Measurements from ENCODE around the gene LTBR. TPM values are rescaled to one million over a fixed set of nuclear protein-coding genes. Genes with fewer than 3 reads are reported as not detected.

The LTBR gene
- total and polyA plus RNA-seq, 2 of the 4 experiments (the other 2 are of a cell fraction), result 19.7 to 62.5 TPM

DNA sequence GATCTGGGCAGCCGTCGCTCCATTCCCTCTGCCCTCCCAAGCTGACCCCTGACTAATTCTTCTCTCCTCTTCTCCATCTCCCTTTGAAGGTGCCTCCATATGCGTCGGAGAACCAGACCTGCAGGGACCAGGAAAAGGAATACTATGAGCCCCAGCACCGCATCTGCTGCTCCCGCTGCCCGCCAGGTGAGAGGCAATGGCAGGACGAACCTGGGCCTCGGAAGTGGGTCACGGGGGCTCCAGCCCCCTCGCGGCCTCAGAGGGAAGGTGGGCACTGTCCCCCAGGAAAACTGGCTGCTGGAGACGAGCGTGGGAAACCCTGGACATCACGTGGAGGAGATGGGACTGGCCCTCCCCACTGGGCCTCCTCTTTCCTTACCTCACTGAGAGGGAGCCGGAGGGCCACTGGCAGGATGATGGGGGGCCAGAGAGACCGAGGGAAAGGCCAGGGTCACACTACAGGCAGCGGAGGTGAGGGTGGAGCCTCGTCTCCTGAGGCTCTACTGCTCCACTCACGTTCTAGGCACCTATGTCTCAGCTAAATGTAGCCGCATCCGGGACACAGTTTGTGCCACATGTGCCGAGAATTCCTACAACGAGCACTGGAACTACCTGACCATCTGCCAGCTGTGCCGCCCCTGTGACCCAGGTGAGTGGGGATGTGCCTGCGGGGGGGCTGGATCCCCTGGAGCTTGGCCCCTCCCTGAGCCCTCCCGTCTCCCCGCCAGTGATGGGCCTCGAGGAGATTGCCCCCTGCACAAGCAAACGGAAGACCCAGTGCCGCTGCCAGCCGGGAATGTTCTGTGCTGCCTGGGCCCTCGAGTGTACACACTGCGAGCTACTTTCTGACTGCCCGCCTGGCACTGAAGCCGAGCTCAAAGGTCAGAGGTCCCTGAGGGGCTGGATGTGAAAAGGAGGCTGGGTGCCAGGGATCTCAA lies 806 bp downstream of the LTBR start:
- Histone ChIP-seq H2BK120ac (ENCODE audit: low read depth, low read length) (peak overlapping the region; percentile 90), H3K79me1 (ENCODE audit: low read depth in 1 of 2, low read length in 2 of 2) (peaks cover 27 to 56% of the 10 kb centered on the region in 2 experiments; a peak in 3 of 4 replicates), H3K9me3 (ENCODE audit: control insufficient read depth, insufficient read depth, low read length) (no peaks in the 10 kb centered on the region), H4K91ac (ENCODE audit: insufficient read depth, low read depth, low read length) (peak overlapping the region; percentile 96), H3K36me3 (ENCODE audit: control insufficient read depth, insufficient read depth, low read length) (peaks cover 33% of the 10 kb centered on the region), H2AFZ (replicated peaks; ENCODE audit: low read length, poor library complexity) (peak overlapping the region; percentile 97), H2BK15ac (ENCODE audit: low read depth, low read length) (peak overlapping the region; percentile 4; the same call in 1 of the 3 replicates), H4K20me1 (ENCODE audit: insufficient read depth, low read length) (peaks cover 7% of the 10 kb centered on the region; the same call in 1 of the 2 replicates), H3K18ac (ENCODE audit: low read depth, low read length) (peak overlapping the region; percentile 62), H2AK9ac (replicated peaks; ENCODE audit: low read depth, low read length, poor library complexity) (peak overlapping the region; percentile 100), H3K4me1 (ENCODE audit: control insufficient read depth, insufficient read depth, low read length) (peaks cover 20% of the 10 kb centered on the region), H3K4me2 (ENCODE audit: low read depth, low read length) (peak overlapping the region; percentile 95), H3K23ac (ENCODE audit: low read depth, low read length) (peak overlapping the region; percentile 94), H3K56ac (ENCODE audit: extremely low read depth, insufficient read depth, low read length) (peak overlapping the region; percentile 74; the same call in 1 of the 2 replicates), H3K27ac (ENCODE audit: insufficient read depth, low read length) (peak overlapping the region; percentile 94), H3K4me3 (ENCODE audit: insufficient read depth, low read depth, low read length) (peak overlapping the region; percentile 69), H3K4ac (ENCODE audit: low read depth, low read length) (peak overlapping the region; percentile 97), H3K27me3 (ENCODE audit: control insufficient read depth, insufficient read depth, low read length) (no peaks in the 10 kb centered on the region), H3K14ac (replicated peaks; ENCODE audit: low read depth, low read length) (peak overlapping the region; percentile 99), H2BK5ac (ENCODE audit: low read depth, low read length, poor library complexity, severe bottlenecking) (peak overlapping the region; percentile 94), H2AK5ac (ENCODE audit: low read depth, low read length) (peak overlapping the region; percentile 100), H3K9ac (ENCODE audit: low read depth, low read length) (peak overlapping the region; percentile 92), H3K9me1 (ENCODE audit: insufficient read depth, low read length) (peaks cover 36% of the 10 kb centered on the region), H2BK20ac (ENCODE audit: low read depth, low read length) (peak overlapping the region; percentile 8; the same call in 1 of the 2 replicates), H4K5ac (ENCODE audit: low read depth, low read length) (peak overlapping the region; percentile 82), H4K8ac (ENCODE audit: low read depth in 2 of 2, low read length in 2 of 2) (peak overlapping the region; percentile 95 to 96)
- in situ Hi-C loops (cut with MboI; ENCODE audit: low sequenced_read_pairs), result no loop called here
- dilution Hi-C loops (cut with HindIII; ENCODE audit: low sequenced_read_pairs, unreplicated experiment), result no loop called here
- ChIA-PET POLR2A (ENCODE audit: unreplicated experiment) (interaction anchor here (0.6 to 1.7 kb wide), 2 partner anchors 8 to 48 kb away, joined by 3 to 6 read pairs; no protein-coding TSS in a partner anchor), CTCF (interaction anchor here (0.8 to 0.9 kb wide), 2 partner anchors 50 to 61 kb away, joined by 3 to 4 read pairs; no protein-coding TSS in a partner anchor)
- 75% methylated on average over 12 of the region's 36 CpGs; no CpG with 5 or more reads in 1 of the 2 experiments for WGBS, 2 experiments (ENCODE audit: extremely low coverage in 2 of 2, insufficient read length in 1 of 2)
- intact Hi-C loops (cut with micrococcal nuclease), result loop anchor here (1.0 kb wide), 1 partner anchor 48 kb away; no protein-coding TSS in a partner anchor
- DNase-seq (no peak), ATAC-seq (ENCODE audit: low read depth) (no peak)
- TF ChIP-seq, protein P1, sequence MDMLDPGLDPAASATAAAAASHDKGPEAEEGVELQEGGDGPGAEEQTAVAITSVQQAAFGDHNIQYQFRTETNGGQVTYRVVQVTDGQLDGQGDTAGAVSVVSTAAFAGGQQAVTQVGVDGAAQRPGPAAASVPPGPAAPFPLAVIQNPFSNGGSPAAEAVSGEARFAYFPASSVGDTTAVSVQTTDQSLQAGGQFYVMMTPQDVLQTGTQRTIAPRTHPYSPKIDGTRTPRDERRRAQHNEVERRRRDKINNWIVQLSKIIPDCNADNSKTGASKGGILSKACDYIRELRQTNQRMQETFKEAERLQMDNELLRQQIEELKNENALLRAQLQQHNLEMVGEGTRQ (IDR thresholded peaks at IDR 0.05; ENCODE audit: low read depth, low read length), result no peak
- no TSS peak for BruUV-seq (replicated peaks)
